HG02798 (cell line): ENCODE measurements around the gene SERPIND1.

ENCODE experiments used
- ATAC-seq: cut with Tn5 transposase; IDR thresholded peaks from one replicate; pipeline ENCODE4 v1.9.1; 2021; ENCODE audit warnings: mild to moderate bottlenecking; ENCODE audit not compliant: unreplicated experiment, poor library complexity

Gene SERPIND1

DNA sequence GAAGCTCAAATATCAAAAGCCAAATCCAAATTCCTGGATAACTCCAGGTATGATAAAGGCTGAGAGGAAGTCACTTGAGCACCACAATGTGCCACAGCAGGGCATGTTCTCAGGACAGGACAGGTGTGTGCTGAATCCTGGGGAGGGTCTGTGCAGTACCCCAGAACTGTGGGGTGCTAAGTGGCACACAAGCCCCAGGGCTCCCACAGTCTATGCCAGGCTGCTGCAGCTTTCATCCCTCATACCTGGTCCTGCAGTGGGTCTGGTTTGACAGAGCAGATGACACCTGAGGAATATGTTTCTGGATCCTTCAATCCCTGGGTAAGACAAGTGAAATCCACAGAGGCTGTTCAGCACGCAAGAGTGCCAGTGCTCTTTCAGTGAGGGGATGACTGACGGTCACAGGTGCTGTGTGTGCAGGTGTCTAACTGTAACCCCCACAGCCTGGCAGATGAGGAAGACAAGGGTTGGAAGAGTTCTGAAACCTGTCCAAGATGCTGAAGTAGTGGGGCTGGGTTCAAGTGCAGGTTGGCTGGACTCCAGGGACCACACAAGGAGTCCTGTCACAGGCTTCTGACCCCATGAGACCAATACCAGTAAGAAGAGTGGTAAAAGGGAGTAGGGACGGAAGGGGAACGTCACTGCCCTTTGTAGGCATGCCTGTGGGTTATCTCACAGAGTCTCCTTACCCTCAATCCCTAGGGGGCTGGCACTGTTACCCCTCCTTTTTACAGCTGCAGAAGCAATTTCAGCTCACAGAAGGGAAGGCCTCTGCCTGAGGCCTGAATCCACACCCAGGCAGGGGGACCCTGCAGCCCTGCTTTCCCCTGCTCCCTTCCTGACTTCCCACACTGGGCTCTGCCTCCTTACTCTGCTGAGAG lies 14.1 kb downstream of the SERPIND1 start:
- ATAC-seq = no peak

DNA sequence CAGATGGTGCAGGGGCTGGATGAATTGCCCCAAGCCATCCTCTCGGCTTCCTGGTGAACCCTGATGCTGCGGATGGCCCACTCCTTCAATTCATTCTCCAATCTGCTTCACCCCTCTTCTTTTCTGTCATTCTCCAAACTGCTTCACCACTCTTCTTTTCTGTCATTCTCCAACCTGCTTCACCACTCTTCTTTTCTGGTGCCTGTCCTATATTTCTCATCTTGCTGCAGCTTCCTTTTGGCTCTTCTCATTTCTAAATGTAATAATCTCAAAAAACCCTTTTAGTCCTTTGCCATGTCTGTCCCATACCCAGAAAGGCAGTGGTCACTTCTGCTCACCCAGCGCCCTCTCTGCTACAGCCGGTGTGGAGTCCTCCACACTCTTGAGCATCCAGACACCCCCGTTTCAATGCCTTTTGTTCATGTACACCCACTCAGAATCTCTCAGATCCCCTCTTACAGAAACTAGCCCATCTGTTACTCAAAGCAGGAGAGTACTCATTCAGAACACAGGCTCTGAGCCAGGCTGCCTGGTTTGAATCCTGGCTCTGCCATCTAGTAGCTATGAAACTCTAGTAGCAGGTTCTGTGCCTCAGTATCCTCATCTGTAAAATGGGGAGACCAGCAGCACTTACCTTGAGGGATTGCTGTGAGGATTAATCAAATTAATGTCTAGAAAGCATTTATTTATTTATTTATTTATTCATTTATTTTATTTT lies 14.9 kb downstream of the SERPIND1 start:
- no peak for ATAC-seq

DNA sequence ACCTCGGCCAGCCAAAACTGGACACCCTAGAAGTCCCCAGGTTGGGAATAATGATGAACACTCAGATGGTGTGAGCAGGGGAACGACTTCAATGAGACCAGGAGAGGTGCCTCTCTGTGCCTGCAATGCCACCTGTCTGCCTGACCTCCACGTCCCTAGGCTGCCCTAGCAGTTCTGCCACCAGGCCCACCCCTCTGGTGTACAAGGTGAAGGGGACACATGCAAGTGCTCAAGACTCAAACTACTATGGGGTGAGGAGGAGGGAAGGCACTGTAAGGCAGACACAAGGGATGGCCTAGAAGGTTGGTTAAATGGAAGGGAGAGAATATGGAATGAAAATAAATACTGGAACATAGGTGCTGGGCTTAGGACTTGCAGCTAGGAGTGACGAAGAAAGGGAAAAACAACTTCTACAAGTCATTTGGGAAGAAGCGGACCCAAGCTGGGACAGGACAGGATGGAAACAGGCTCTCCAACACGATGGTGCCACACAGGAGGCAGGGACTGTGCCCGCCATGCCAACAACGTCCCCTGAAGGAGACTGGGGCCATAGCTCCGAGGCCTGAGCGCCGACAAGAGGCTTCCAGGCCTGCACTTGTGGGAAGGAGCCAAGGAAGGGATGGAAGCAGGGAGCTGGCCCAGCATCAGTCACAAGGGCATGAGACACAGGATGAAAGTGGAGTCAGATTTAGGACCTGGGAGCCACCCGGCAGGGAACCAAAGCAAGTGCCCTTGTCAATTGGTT lies 18.5 kb downstream of the SERPIND1 start:
- no peak for ATAC-seq

GRCh38 chr22:20792966-20793728 lies 19.2 kb downstream of the SERPIND1 start:
- ATAC-seq = no peak

- ATAC-seq = no peak
Observed at GRCh38 chr22:20793748-20794649, 20.1 kb downstream of the SERPIND1 start.

DNA sequence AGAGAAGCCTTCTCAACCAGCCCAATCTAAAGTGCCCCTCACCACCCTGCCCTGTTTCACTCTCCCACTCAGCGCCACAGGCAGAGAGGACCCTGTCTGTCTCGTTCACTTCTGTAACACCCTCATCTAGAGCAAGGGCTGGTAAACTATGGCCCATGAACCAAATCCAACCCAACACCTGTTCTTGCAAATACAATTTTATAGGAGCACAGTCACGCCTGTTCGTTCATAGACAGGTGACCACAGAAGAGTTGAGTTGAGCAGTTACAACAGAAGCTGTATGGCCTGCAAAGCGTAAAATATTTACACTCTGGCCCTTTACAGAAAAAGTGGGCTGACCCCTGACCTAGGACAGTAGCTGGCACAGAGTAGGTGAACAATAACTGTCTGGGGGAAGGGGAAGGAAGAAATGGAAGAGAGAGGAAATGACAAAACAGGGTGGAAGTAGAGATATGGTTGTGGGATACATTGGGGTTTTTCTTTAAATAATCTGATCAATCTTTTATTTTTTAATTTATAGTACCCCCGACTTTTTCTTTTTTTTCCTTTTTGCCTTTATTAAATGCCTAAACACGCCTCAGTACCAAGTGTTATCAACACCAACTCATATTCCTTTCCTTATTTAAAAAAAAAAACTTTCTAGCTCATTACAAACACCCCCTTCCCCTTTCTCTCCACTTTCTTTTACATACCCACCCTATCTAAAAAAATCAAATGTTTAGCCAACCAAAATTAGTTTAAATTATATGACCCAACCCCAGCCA lies 20.9 kb downstream of the SERPIND1 start:
- ATAC-seq = no peak

DNA sequence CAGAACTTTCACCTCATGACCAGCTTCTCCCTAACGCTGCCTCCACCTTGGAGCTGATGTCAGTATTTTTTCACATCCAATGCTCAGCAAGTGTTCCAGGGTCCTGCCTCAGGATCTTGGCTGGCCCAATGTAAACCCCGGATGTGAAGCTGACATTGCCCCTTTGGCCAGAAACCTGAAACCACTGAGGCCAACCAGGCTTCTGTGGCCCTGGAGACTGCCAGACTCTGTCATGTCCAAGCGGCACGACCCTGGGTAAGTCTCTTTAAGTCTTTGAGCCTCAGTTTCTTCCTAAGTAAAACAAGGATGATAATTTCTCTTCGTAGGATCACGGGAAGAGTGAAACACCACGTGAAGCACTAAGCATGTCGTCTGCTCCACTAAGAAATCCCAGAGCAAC lies 22.8 kb downstream of the SERPIND1 start:
- no peak for ATAC-seq

DNA sequence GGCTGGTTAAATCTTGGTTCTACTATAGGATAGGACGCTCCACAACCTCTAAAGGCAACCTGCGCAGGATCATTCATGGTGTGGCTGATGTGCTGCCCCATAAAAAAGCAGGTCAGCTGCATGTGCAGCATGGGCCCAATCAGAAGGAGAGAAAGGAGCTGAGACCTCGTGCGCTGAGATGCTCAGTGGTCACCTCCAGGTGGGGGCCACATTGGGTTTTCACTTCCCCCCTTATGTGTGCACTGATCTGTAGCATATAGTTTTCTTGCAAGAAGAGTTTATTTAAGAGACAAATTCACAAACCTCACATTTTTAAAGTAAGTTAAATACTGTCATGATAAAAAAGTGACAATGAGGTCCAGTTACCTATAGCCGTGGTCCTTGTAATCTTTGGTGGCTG lies 24.3 kb downstream of the SERPIND1 start:
- ATAC-seq = no peak

- ATAC-seq = no peak
Observed at GRCh38 chr22:20798974-20799373, 25.1 kb downstream of the SERPIND1 start.

- no peak for ATAC-seq
Observed at GRCh38 chr22:20799449-20799848, 25.5 kb downstream of the SERPIND1 start.

- no peak for ATAC-seq
Observed at GRCh38 chr22:20802452-20802851, 28.5 kb downstream of the SERPIND1 start.

GRCh38 chr22:20802922-20803553 lies 29.1 kb downstream of the SERPIND1 start:
- no peak for ATAC-seq

GRCh38 chr22:20803696-20804324 lies 29.9 kb downstream of the SERPIND1 start:
- no peak for ATAC-seq

GRCh38 chr22:20804650-20805049 lies 30.7 kb downstream of the SERPIND1 start:
- ATAC-seq = no peak

GRCh38 chr22:20805972-20806471 lies 32.1 kb downstream of the SERPIND1 start:
- no peak for ATAC-seq

- no peak for ATAC-seq
Observed at GRCh38 chr22:20807315-20807752, 33.4 kb downstream of the SERPIND1 start.

GRCh38 chr22:20808844-20809243 lies 34.9 kb downstream of the SERPIND1 start:
- ATAC-seq = no peak
